Umbilical cord (tissue), 2 donors: ENCODE measurements around the gene CNKSR1. TPM values are rescaled to one million over a fixed set of nuclear protein-coding genes. Genes with fewer than 3 reads are reported as not detected.

Experiments
- DNase-seq: peaks from one replicate; pipeline ENCODE4 v3.0.0-alpha.2; 2015; ENCODE audit warnings: low spot score
- total RNA-seq: library from RNA; depleted of rRNA; stranded (reverse); fragments of >200 nt; gene quantifications from one replicate; pipeline ENCODE4 v1.2.3, GENCODE V29; 2014; ENCODE audit warnings: low replicate concordance; ENCODE audit not compliant: insufficient read depth

Gene CNKSR1, protein sequence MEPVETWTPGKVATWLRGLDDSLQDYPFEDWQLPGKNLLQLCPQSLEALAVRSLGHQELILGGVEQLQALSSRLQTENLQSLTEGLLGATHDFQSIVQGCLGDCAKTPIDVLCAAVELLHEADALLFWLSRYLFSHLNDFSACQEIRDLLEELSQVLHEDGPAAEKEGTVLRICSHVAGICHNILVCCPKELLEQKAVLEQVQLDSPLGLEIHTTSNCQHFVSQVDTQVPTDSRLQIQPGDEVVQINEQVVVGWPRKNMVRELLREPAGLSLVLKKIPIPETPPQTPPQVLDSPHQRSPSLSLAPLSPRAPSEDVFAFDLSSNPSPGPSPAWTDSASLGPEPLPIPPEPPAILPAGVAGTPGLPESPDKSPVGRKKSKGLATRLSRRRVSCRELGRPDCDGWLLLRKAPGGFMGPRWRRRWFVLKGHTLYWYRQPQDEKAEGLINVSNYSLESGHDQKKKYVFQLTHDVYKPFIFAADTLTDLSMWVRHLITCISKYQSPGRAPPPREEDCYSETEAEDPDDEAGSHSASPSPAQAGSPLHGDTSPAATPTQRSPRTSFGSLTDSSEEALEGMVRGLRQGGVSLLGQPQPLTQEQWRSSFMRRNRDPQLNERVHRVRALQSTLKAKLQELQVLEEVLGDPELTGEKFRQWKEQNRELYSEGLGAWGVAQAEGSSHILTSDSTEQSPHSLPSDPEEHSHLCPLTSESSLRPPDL
- total RNA-seq: not detected

DNA sequence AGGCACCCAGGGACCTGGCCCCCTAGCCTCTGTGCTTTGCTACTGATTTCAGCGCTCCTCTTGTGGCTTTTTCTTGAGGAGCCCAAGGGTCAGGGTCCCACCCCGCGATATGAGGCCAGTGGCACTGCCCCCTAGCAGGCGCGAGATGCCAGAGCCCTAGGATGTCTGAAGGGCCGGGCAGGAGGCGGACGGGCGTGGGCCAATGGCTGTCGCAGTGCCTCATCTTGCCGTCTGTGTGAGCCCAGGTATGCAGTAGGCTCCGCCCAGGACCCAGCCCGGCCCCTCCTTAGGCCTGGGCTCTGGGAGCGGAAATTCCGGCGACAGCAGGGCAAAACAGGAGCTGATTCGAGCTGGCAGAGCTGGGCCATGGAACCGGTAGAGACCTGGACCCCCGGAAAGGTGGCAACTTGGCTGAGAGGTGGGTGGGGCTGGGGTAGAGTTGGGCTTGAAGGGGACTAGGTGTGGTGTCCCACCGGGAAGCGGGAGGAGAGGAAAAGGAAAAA lies at the start of gene CNKSR1:
Gene CNKSR1, plus strand, starts transcription at position 310 of the 503 bp plus-strand sequence. Its CDS starts 57 bp downstream, at position 367.
- DNase-seq: no peak

DNA sequence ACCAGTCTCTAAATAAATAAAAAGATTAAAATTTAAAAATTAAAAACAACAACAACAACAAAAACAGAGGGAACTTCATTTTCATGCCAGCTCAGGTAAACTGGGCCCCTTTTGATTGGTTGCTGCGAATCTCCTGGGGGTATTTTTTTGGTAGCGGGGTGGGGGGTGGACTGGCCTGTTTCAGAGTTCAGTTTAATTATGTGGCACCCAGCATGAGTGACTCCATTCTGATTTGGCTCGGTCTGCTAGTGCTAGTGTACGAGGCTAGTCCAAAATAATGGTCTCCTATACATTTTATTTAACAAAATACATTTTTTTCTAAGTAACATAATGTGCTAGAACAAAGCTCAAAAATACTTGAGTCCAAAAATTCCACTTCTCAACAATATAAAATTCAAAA lies 47.5 kb upstream of the CNKSR1 start:
- DNase-seq: no peak

DNA sequence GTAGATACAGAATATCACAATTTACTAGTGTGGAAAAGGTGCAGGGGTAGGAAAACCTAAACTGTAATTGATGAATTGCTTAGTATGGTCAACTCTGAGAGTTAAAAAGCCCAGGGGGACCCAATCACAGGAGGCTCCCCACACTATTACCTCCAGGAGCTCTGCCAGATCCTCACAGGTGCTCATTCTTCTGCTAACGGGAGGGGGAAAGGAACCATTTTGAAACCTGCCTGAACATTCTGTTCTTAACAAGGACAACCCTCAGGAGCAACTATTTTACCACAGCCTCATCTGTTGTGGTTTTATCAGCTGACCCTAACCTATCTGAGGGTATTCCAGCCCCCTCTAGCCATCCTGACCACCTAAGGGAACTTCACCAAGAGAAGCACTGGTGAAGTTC lies 46.6 kb upstream of the CNKSR1 start:
- DNase-seq: no peak

DNA sequence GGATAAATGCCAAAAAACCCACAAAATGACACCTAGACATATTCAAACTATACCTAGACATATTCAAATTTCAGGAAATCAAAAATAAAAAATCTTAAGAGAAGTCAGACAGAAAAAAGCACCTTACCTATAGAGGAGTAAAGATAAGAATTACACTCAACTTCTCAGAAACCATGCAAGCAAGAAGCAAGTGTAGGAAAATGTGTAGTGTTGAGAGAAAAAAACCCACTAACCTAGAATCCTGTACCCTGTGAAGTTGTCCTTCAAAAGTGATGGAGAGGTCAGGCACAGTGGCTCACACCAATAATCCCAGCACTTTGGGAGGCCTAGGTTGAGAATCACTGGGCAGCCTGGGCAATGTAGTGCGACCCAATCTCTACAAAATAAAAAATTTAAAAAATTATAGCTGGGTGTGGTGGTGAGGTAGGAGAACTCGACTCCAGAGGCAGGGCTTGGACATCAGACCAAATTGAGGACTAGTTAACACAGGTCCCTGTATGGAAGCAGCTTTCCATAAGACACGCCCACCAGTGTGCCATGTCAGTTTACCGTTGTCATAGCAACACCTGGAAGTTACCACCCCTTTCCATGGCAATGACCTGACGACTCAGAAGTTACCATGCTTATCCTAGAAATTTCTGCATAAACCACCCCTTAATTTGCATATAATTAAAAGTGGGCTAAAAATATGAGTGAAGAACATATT lies 45.0 kb upstream of the CNKSR1 start:
- no peak for DNase-seq

DNA sequence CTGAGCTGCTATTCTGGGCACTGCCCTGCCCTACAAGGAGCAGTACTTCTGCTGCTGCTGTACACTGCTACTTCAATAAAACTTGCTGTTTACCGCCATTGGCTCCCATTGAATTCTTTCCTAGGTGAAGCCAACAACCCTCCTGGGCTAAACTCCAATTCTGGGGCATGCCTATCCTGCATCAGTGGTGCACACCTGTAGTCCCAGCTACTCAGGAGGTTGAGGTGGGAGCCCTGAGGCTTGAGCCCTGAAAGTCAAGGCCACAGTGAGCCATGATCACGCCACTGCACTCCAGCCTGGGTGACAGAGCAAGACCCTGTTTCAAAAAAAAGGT lies 44.5 kb upstream of the CNKSR1 start:
- DNase-seq: no peak

DNA sequence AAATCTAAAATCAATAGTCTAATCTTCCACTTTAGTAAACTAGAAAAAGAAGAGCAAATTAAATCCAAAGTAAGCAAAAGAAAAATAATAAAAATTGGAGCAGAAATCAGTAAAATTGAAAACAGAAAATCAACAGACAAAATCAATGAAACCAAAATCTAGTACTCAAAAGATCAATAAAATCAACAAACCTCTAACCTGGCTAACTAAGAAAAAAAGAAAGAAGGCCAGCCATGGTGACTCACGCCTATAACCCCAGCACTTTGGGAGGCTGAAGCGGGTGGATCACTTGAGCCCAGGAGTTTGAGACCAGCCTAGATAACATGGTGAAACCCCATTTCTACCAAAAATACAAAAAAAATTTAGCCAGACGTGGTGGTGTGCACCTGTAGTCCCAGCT lies 42.8 kb upstream of the CNKSR1 start:
- no peak for DNase-seq

DNA sequence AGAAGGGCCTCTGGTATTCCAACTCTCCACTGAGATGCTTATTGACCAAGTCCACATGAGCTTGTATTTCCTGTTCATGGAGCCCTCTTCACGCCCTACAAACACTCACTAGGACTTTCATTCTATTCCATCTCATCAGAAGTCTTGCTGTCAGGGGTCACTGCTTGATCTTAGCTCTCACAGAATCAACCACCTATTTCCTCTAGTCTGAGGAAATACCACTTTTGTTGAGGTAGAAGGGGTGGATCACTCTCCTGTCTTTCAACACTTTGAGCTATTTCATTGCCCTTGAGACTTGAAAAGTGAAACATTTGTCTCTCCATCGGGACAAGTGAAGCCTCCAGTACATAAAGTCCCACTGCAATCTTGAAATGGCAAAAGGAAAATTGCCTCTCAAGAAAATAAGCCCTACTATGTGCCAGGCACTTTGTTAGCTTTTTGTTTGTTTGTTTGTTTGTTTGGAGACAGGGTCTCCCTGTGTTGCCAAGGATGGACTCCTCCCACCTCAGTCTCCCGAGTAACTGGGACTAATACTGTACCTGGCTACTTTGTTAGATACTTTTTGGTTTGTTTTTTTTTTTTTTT lies 38.2 kb upstream of the CNKSR1 start:
- DNase-seq: no peak

DNA sequence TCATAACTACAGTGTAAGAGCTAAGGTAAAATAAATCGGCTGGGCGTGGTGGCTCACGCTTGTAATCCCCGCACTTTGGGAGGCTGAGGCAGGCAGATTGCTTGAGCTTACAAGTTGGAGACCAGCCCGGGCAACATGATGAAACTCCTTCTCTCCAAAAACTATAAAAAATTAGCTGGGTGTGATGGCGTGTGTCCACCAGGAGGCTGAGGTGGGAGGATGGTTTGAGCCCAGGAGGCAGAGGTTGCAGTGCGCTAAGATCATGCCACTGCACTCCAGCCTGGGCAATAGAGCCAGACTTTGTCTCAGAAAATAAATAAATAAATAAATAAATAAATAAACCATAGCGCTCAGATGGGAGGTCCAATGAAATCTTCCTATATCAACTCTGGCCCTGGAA lies 35.1 kb upstream of the CNKSR1 start:
- DNase-seq: no peak

DNA sequence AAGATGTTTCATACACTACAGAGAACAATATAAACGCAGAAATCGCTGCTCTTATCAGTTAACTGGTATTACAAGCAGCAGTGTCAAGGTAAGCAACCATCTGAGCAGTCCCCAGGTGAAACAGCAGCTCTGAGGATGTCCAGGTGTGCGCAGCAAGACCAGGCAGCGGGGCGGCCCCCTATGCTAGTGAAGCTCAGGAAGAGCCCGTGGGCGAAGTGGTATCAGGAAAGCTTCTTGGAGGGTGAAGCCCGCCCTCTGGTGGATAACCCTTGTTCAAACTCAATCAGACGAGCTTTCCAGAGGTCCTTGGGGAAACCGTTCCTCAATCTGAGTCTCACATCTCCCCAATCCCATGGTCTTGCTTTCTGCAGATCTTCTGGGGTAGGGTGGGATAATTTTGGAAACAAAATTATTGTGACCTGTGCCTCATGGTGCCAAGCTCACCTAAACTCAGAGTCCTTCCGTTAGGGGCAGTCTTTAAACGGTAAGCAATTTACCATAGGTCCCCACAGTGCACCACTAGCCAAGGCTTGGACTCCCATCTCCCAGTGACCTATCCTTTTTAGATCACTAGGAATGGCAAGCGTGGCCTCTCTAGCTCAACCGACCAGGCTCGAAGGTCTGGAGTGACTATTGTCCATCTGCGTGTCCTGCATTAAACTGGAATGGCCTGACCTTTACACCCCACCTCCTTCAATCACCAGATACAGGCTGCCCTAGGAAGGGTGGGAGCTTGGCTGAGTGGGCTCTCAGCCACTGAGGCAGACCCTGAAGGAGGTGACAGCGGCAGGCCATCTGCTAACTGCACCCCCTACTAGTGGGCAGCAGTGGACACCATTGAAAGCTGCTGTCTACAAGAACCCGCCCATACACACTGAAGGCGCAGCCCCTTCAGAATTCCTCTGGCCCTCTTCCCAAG lies 32.0 kb upstream of the CNKSR1 start:
- DNase-seq: peak; percentile 84

DNA sequence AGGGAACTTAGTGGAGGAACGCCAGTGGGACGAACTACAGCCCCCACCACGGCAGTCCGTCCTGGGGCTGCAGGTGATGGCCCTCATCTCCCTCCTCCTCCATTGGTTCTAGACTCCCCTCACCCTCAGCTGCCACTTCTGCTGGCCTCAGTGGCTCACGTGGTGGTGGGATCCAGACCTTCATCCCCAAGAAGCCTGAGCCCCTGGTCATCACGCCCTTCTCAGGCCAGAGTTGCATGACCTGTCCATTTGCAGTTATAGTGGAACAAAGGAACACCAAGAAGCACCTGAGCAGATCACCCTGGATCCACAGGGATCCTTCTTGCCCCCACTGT lies 31.4 kb upstream of the CNKSR1 start:
- no peak for DNase-seq

DNA sequence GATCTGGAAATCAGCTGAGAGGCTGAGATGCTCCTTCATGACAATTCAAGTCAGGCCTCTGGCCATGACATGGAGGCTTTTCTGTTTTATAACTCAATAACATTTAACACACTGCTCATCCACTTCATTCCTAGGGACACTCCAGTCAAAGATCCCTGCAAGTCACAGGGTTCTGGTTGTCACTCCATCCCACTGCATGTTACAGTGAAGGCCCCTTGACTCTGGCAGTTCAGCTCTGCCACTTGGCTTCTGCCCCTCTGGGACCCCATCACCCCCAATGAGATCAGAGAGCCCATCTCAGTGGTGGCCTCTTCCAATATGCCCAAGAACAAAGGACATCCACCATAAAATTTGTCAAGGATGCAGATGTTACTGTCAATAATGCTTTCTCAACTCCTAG lies 28.4 kb upstream of the CNKSR1 start:
- DNase-seq: no peak

DNA sequence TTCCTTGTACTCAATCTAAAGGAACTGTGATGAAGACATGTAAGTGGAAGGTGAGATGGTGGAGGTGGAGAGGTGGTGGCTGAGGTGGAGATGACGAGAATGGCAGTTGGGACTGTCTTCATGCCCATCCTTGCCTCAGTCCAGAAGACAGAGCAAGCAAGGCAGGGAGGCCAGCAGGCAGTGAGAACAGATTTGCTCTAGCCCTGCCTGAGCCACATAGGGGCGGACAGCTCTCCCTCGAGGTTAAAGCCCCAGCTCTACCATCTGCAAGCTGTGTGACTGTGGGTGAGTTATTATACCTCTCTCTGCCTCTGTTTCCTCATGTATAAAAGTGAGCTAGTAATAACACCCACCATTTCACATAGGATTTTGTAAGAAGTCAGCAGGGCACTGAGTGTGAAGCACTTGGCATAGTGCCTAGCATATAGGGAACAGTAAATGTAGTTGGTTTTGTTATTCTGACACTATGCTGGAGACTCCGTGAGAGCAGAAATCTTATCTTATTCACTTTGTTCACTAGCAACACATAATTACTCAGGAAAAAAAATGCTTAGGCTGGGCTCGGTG lies 23.2 kb upstream of the CNKSR1 start:
- no peak for DNase-seq

DNA sequence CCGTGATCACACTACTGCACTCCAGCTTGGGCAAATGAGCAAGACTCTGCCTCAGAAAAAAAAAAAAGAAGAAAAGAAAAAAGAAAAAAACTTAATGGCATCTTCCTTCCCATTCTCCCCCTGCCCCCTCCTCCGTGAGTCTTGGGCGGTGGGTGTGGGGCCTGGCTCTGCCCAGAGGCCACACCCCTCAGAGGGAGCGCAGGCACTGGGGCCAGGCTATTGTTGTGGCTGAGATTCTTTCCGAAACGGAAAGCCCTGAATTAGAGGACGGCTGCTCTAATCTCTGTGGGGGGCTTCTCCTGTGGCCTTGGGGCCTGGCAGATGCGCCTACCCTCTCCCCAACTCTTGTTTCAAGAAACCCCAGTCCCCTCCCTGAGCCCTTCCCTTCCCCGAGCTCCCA lies 22.5 kb upstream of the CNKSR1 start:
- no peak for DNase-seq

DNA sequence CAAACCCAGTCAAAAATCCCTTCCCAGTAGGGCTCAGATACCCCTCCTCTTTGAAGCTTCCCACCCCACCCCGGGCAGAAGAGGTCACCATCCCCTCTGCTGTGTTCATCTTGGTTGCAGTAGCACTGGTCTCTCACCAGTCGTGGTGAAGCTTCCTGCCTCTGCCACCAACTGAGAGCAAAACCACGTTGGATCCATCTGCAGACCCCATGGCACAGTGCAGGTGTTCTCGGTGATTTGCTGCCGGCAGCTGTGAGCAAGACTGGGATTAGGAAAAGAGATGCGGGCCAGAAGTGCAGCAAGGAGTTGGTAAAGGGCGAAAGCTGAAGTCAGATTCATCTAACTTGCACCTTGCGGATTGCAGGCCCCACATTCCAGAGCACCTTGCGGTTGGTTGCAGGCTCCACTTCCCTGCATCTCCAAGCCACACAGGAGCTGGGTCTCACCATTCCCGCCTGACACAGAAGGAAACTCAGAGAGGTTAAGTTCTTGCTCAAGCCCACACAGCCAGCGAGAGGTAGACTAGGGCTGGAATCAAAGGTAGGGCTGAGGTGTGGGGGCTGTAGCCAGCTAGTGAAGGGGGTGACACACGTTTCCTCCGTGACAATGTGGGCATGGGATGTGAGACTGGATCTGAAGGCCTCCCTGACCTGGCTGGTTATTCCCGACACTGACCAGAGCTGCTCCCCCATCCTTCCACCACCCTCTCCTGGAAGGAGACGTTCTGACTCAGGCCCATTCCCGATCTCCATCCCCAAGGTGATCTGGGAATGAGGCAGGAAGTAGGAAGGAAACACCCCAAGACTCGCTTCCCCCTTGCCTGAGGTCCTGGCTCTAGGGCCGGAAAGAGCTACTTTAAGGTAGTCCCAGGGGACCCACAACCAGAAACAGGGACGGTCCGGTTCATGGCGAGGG lies 21.7 kb upstream of the CNKSR1 start:
- no peak for DNase-seq

DNA sequence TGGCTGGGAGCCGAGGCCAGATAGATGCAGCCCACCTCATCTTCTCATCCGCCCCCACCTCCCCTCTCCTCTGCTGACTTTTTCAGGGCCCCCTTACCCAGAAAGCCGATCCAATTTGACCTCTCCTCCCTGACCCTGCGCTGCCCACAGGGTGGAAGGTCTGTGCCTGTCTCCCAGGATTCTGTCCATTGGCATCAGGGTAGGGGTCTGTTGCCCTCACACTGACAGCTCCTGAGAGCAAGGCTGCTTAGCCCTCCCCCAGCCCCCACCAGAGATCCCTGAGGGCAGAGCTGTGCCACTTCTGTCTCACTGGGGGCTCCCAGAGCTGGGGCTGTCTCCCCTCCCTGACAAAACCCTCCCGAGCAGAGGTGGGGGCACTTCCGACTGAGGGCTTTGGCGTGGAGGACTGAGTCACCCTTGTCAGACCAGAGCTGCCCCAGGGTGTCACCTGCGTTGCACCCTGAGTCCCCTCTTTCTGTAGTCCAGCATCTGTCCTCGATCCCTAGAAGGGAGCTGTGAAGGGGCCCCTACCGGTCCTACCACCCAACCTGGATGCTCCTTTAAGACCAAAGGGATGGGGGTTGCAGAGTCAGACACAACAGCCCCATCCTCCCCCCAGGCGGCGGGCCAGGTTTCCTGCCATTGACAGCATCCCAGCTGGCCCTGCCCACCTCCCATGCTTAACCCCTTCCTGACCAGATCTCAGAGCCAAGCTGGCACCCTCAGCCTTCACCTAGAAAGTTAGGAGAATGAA lies 20.8 kb upstream of the CNKSR1 start:
- DNase-seq: no peak

DNA sequence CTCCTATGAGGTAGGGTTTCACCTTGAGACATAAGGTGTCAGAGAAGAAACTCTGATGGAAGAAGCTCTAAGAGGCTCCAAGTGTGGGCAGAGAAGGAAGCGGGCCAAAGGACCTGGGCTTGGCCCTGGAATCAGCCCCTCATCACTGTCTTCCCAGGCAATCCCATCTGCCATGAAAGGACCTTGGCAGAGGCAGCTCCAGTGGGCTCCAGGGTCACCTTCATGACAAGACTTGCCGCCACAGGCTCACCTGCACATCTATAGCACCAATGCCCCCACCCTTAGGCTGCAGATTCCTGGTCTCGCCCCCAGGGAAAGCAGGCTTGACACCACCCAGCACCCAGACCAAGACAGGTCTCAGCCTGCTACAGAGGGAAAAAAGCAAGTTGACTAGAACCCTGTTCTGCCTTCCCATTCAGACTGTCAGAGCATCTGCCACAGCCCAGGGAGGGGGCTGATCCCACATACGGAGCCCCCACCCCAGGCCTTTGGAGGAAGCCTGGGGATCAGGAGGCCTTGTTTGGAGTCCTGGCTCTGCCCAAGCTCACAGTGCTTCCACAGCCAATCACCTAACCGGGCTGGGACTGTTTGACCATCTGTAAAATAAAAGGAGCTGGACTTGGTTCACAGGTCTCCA lies 18.9 kb upstream of the CNKSR1 start:
- DNase-seq: no peak

DNA sequence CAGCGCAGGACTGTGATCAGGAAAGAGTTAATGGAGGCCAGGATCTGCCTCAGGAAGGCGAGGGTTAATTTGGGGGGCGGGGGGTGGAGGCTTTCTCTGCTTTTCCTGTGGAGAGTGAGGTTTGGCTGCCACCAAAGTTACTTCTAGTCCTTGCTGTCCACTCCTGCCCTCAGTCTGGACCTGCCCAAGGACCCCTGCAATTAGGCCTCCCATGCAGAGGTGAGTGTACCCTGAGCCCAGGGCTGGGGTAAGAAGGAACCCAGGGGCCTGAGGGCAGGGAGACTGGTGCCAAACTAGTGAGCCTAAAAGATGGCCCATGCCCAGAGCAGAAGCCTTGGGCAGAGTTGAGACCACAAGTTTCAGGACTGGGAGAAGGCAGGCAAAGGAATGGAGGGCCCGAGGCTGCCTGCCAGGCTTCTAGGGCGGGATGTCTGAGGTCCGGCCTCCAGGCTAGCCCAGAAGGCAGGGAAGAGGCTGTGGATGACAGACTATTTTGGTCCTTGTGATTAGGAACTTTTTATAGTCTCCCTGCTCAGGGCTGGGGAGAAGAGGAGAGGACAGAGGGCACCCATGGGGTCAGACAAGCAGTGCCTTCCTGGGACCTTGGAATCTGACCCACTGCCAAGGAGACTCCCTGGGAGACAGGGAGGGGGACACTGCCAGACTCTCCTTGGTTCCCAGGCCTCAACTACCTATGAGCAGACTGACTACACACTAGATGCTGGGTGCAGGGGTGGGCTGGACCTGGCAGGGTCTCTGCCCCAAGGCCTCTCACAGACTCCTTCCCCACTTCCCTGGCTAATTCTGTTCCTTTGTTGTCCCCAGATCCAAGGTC lies 18.2 kb upstream of the CNKSR1 start, which contains the start of gene FAM110D:
Gene FAM110D, plus strand, starts transcription at position 172 of the 835 bp plus-strand sequence. CDS start 2,213 bp downstream, outside the sequence.
- DNase-seq: no peak

DNA sequence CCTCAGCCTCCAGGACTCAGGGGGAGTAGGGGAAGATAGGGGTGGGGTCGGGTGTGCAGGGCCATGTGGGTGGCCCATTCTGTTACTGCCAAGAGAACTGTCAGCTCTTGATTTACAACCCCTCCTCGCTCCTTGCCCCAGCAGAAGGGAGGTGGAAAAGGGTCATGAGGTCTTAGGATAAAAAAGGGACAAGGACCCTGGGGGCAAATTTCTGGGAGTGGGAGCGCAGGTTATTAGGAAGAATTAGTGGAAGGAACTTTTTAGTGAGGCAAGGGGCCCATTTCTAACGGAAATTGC lies 17.6 kb upstream of the CNKSR1 start:
- no peak for DNase-seq
